SH-SY5Y (cell line): ENCODE data around the gene ZNF101.

Experiments used
- GATA2 ChIP-seq: IDR thresholded peaks from 2 replicates; pipeline ENCODE4 v1.6.1; 2011; ENCODE audit warnings: mild to moderate bottlenecking, low read depth, low read length
- GATA3 ChIP-seq: IDR thresholded peaks from 2 replicates; pipeline ENCODE4 v1.6.1; 2011; ENCODE audit warnings: low read depth, mild to moderate bottlenecking, low read length, moderate library complexity

GRCh38 chr19:19691683-19692082 lies 23.0 kb downstream of the ZNF101 start:
- TF ChIP-seq GATA2 (no peak), GATA3 (no peak)
